WTC11 (cell line): ENCODE data around the gene BCL11A. TPM values are rescaled to one million over a fixed set of nuclear protein-coding genes. Genes with fewer than 3 reads are reported as not detected.

ENCODE experiments used
- ATAC-seq: fragments of 200-7000 bp; cut with Tn5 transposase; 2 replicates; pipeline ENCODE4 v1.10.0; 2021; ENCODE audit warnings: mild to moderate bottlenecking, moderate library complexity
- CTCF ChIA-PET: fragments of 300-600 bp; sonication (Branson Sonifier 250); formaldehyde crosslinking; loops from one replicate; lab custom pipeline; 2021; ENCODE audit warnings: antibody characterized with exemption; lab: Charles Lee
- POLR2A ChIA-PET: fragments of 350-600 bp; sonication (Branson Sonifier 250); formaldehyde crosslinking; loops from one replicate; lab custom pipeline; 2021; ENCODE audit warnings: antibody characterized with exemption; lab: Charles Lee
- DNase-seq: peaks from one replicate; pipeline ENCODE4 v3.0.0; 2021; ENCODE audit warnings: low spot score
- H3K27ac Mint-ChIP-seq: 2 replicates; pipeline ENCODE4 v1.8.0; 2021; ENCODE audit warnings: mixed read lengths
- H3K27me3 Mint-ChIP-seq: 2 replicates; pipeline ENCODE4 v1.8.0; 2021; ENCODE audit warnings: low read depth, mild to moderate bottlenecking, moderate library complexity, mixed read lengths
- H3K36me3 Mint-ChIP-seq: 2 replicates; pipeline ENCODE4 v1.8.0; 2021; ENCODE audit warnings: mixed read lengths
- H3K4me1 Mint-ChIP-seq: 2 replicates; pipeline ENCODE4 v1.8.0; 2022; ENCODE audit warnings: mixed read lengths
- H3K4me3 Mint-ChIP-seq: 2 replicates; pipeline ENCODE4 v1.8.0; 2021; ENCODE audit warnings: mild to moderate bottlenecking, moderate library complexity, mixed read lengths
- H3K9me3 Mint-ChIP-seq: 2 replicates; pipeline ENCODE4 v1.8.0; 2021; ENCODE audit warnings: mixed read lengths
- AR ChIP-seq: fragments of 250-450 bp; sonication (Bioruptor Pico); IDR thresholded peaks from 2 replicates; pipeline ENCODE4 v1.9.0; 2021; ENCODE audit warnings: mild to moderate bottlenecking
- ATF6 ChIP-seq: sonication (generic); formaldehyde crosslinking; IDR thresholded peaks from 2 replicates; pipeline ENCODE4 v1.8.1; 2023; ENCODE audit warnings: mild to moderate bottlenecking, missing genetic modification reagents
- CBFB ChIP-seq: sonication (generic); formaldehyde crosslinking; IDR thresholded peaks from 2 replicates; pipeline ENCODE4 v1.8.1; 2022; ENCODE audit warnings: mild to moderate bottlenecking, low read depth, missing genetic modification reagents
- EMX1 ChIP-seq: fragments of 250-450 bp; sonication (Bioruptor Pico); IDR thresholded peaks from 2 replicates; pipeline ENCODE4 v1.8.0; 2021; ENCODE audit warnings: mild to moderate bottlenecking
- ERG ChIP-seq: fragments of 250-450 bp; sonication (Bioruptor Pico); IDR thresholded peaks from 2 replicates; pipeline ENCODE4 v1.8.0; 2021; ENCODE audit warnings: mild to moderate bottlenecking
- FOXP1 ChIP-seq: sonication (generic); formaldehyde crosslinking; IDR thresholded peaks from 2 replicates; pipeline ENCODE4 v1.8.0; 2022; ENCODE audit warnings: missing genetic modification reagents, mild to moderate bottlenecking, moderate library complexity, borderline replicate concordance
- GABPB1 ChIP-seq: sonication (generic); formaldehyde crosslinking; IDR thresholded peaks from 2 replicates; pipeline ENCODE4 v1.8.1; 2023; ENCODE audit warnings: mild to moderate bottlenecking, missing genetic modification reagents
- HMGA2 ChIP-seq: fragments of 250-450 bp; sonication (Bioruptor Pico); IDR thresholded peaks from 2 replicates; pipeline ENCODE4 v1.4.0; 2021; ENCODE audit warnings: mild to moderate bottlenecking, moderate library complexity
- HMGXB4 ChIP-seq: sonication (generic); formaldehyde crosslinking; IDR thresholded peaks from 2 replicates; pipeline ENCODE4 v1.8.1; 2023; ENCODE audit warnings: mild to moderate bottlenecking, moderate library complexity, missing genetic modification reagents
- IRF2 ChIP-seq: sonication (generic); formaldehyde crosslinking; IDR thresholded peaks from 2 replicates; pipeline ENCODE4 v1.8.0; 2022; ENCODE audit warnings: low read depth, missing genetic modification reagents, borderline replicate concordance
- NR1H2 ChIP-seq: sonication (generic); formaldehyde crosslinking; IDR thresholded peaks from 2 replicates; pipeline ENCODE4 v1.9.0; 2021; ENCODE audit warnings: mild to moderate bottlenecking, moderate library complexity, missing genetic modification reagents
- NR2C2 ChIP-seq: sonication (generic); formaldehyde crosslinking; IDR thresholded peaks from 2 replicates; pipeline ENCODE4 v1.8.0; 2022; ENCODE audit warnings: mild to moderate bottlenecking, missing genetic modification reagents
- OVOL2 ChIP-seq: fragments of 250-450 bp; sonication (Bioruptor Pico); IDR thresholded peaks from 2 replicates; pipeline ENCODE4 v1.9.0; 2021; ENCODE audit warnings: mild to moderate bottlenecking, borderline replicate concordance
- PRRX2 ChIP-seq: fragments of 250-450 bp; sonication (Bioruptor Pico); IDR thresholded peaks from 2 replicates; pipeline ENCODE4 v1.8.0; 2021; ENCODE audit warnings: mild to moderate bottlenecking
- SMAD4 ChIP-seq: sonication (generic); formaldehyde crosslinking; IDR thresholded peaks from 2 replicates; pipeline ENCODE4 v1.8.0; 2022; ENCODE audit warnings: mild to moderate bottlenecking, missing genetic modification reagents
- SOX15 ChIP-seq: fragments of 250-450 bp; sonication (Bioruptor Pico); IDR thresholded peaks from 2 replicates; pipeline ENCODE4 v1.9.0; 2021; ENCODE audit warnings: mild to moderate bottlenecking
- SP1 ChIP-seq: sonication (generic); formaldehyde crosslinking; conservative IDR thresholded peaks from 2 replicates; pipeline ENCODE4 v1.8.1; 2022; ENCODE audit warnings: missing genetic modification reagents
- TCF7 ChIP-seq: sonication (generic); formaldehyde crosslinking; IDR thresholded peaks from 2 replicates; pipeline ENCODE4 v1.8.0; 2022; ENCODE audit warnings: mild to moderate bottlenecking, low read depth, missing genetic modification reagents, moderate library complexity
- ZBTB21 ChIP-seq: sonication (generic); formaldehyde crosslinking; IDR thresholded peaks from 2 replicates; pipeline ENCODE4 v1.8.1; 2023; ENCODE audit warnings: mild to moderate bottlenecking, missing genetic modification reagents, borderline replicate concordance
- ZSCAN18 ChIP-seq: fragments of 250-450 bp; sonication (Bioruptor Pico); IDR thresholded peaks from 2 replicates; pipeline ENCODE4 v2.1.2; 2022; ENCODE audit warnings: mild to moderate bottlenecking, moderate library complexity
- total RNA-seq: library from RNA; stranded (reverse); gene quantifications from 3 replicates; pipeline ENCODE4 v1.2.3, GENCODE V29; 2021

BCL11A gene
- total RNA-seq, 1 experiment from 2014 or later = 53.2 TPM

- H3K27ac Mint-ChIP-seq = no peak overlapping the region
- ATAC-seq (no peak), DNase-seq (no peak)
- TF ChIP-seq PRRX2 (CRISPR knock-in tag) = no peak
- TF ChIP-seq HMGA2 = no peak
- TF ChIP-seq NR1H2 = no peak
- TF ChIP-seq OVOL2 = no peak
- no peak for TF ChIP-seq IRF2 (CRISPR knock-in tag)
- TF ChIP-seq SMAD4 (CRISPR knock-in tag) = no peak
- no peak for TF ChIP-seq SP1 (CRISPR knock-in tag)
- TF ChIP-seq EMX1 (CRISPR knock-in tag) = no peak
- no peak for TF ChIP-seq ZSCAN18 (CRISPR knock-in tag)
- no peak for TF ChIP-seq ZBTB21 (CRISPR knock-in tag)
- no peak for TF ChIP-seq FOXP1 (CRISPR knock-in tag)
- no peak for TF ChIP-seq ERG (CRISPR knock-in tag)
- no peak for TF ChIP-seq GABPB1 (CRISPR knock-in tag)
- no peak for TF ChIP-seq AR (CRISPR knock-in tag)
- no peak for TF ChIP-seq HMGXB4 (CRISPR knock-in tag)
- no peak for TF ChIP-seq ATF6
- no peak for TF ChIP-seq TCF7 (CRISPR knock-in tag)
- TF ChIP-seq NR2C2 = no peak
- TF ChIP-seq SOX15 = no peak
- TF ChIP-seq CBFB (CRISPR knock-in tag) = no peak
- peaks cover 15% of the 10 kb centered on the region for H3K36me3 Mint-ChIP-seq
- CTCF ChIA-PET = interaction anchor here (0.7 kb wide), 1 partner anchor 26 kb away, joined by 3 read pairs; no protein-coding TSS in a partner anchor
- H3K4me3 Mint-ChIP-seq = no peak overlapping the region
- POLR2A ChIA-PET = no interaction called here
- H3K9me3 Mint-ChIP-seq = no peaks in the 10 kb centered on the region
- H3K4me1 Mint-ChIP-seq = peaks cover 93% of the 10 kb centered on the region
- H3K27me3 Mint-ChIP-seq = no peaks in the 10 kb centered on the region
Observed at GRCh38 chr2:60523963-60524362, 29.5 kb downstream of the BCL11A start.
